Measurements from ENCODE around the gene APBB2. TPM values are rescaled to one million over a fixed set of nuclear protein-coding genes. Genes with fewer than 3 reads are reported as not detected.

APBB2 gene
- polyA plus RNA-seq, 3 donors = 0.15 to 0.33 TPM; not detected in 1

DNA sequence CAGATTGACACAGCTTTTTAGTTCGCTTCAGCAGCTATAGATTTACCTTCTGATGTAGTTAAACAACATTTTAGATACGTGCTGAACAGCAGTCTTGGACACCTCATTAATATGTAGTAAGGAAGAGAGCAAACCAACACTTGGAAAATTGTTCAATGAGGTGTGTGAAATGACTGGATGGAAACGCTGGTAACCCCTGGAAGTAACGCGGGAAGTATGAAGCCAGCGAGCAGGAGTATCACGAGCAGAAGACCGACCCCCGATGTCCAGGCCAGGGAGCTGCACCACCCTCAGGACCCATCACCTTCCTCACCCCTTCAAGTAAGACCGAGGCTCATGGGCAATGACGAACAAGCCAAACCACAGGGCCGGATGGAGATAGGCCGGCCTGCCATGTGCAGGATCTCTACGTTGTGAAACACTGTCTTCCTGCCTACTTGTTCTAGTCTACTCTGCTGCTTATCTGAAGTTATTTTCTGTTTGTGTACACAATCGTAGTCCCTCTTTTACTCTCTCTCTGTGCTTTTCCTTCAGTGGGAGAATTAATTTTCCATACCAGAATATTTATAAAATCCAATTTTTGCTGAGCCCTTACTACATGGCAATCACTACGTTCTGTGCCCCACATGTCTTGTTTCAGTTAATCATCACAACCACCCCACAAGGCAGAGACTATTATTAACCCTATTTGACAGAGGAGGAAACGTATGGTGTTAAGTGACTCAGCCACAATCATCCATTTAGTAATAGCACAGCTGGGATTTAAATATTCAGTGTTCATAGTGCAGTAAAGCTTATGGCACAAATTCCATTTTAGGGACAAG lies 221.7 kb downstream of the APBB2 start:
- H3K27ac ChIP-seq (ENCODE audit: low read depth in 1 of 2, low read length in 2 of 2) = peak overlapping the region; percentile 21 to 83

DNA sequence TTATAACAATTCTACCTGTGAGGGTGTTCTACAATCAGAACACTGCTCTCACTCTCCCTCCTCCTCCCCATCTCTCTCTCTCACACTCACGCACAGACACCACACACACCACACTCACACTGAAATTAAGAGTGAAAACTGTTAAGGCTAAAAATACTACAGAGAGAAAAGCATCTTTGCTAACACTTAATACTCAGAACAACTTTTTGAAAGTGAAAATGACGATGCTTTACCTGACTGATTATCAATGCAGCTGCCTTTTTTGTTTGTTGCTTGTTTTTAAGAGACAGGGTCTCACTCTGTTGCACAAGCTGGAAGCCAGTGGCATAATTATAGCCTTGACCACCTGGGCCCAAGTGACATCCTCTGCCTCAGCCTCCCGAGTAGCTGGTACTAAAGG lies 222.4 kb downstream of the APBB2 start:
- Histone ChIP-seq H3K4me1 (ENCODE audit: control insufficient read depth in 1 of 2, insufficient read depth in 2 of 2, low read length in 2 of 2) (peaks cover 29 to 46% of the 10 kb centered on the region in 2 donors), H3K9ac (ENCODE audit: insufficient read depth, low read length, poor library complexity, severe bottlenecking) (no peak overlapping the region), H3K79me2 (ENCODE audit: insufficient read depth, low read length) (no peaks in the 10 kb centered on the region), H4K20me1 (ENCODE audit: insufficient read depth, low read length) (no peaks in the 10 kb centered on the region), H3K27me3 (ENCODE audit: control insufficient read depth in 2 of 2, insufficient read depth in 2 of 2, low read length in 2 of 2) (no peaks in the 10 kb centered on the region), H2AFZ (ENCODE audit: insufficient read depth, low read depth, low read length, poor library complexity, severe bottlenecking) (peak overlapping the region; percentile 9), H3K36me3 (replicated peaks in 1 of 2; ENCODE audit: control insufficient read depth in 1 of 2, insufficient read depth in 2 of 2, low read length in 2 of 2) (no peaks in the 10 kb centered on the region), H3K4me2 (replicated peaks; ENCODE audit: extremely low read depth, low read length, poor library complexity, severe bottlenecking) (no peak overlapping the region), H3K9me3 (replicated peaks in 1 of 2; ENCODE audit: control insufficient read depth in 1 of 2, insufficient read depth in 1 of 2, low read length in 2 of 2) (no peaks in the 10 kb centered on the region), H3K4me3 (replicated peaks in 1 of 3; ENCODE audit: low read depth in 2 of 3, low read length in 3 of 3) (no peak overlapping the region), H3K27ac (ENCODE audit: low read depth in 1 of 2, low read length in 2 of 2) (peak overlapping the region in 1 of 2 donors; percentile 83)
- TF ChIP-seq, protein P1, sequence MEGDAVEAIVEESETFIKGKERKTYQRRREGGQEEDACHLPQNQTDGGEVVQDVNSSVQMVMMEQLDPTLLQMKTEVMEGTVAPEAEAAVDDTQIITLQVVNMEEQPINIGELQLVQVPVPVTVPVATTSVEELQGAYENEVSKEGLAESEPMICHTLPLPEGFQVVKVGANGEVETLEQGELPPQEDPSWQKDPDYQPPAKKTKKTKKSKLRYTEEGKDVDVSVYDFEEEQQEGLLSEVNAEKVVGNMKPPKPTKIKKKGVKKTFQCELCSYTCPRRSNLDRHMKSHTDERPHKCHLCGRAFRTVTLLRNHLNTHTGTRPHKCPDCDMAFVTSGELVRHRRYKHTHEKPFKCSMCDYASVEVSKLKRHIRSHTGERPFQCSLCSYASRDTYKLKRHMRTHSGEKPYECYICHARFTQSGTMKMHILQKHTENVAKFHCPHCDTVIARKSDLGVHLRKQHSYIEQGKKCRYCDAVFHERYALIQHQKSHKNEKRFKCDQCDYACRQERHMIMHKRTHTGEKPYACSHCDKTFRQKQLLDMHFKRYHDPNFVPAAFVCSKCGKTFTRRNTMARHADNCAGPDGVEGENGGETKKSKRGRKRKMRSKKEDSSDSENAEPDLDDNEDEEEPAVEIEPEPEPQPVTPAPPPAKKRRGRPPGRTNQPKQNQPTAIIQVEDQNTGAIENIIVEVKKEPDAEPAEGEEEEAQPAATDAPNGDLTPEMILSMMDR (IDR thresholded peaks at IDR 0.05) = no peak
- H3K36me3 Mint-ChIP-seq = peaks cover 0 to 7% of the 10 kb centered on the region in 2 donors
- intact Hi-C loops (cut with micrococcal nuclease) = no loop called here
- H3K27me3 Mint-ChIP-seq (ENCODE audit: low read depth in 3 of 3) = peaks cover 0 to 2% (median 2%) of the 10 kb centered on the region in 3 donors
- no CpG with 5 or more reads among the region's 3 CpGs for WGBS (ENCODE audit: insufficient coverage)
- peaks cover 0 to 5% (median 2%) of the 10 kb centered on the region in 7 donors for H3K9me3 Mint-ChIP-seq
- DNase-seq = no peak
- H3K27ac Mint-ChIP-seq = peak overlapping the region in 5 of 7 donors; percentile 30 to 99 (median 96)
- H3K4me3 Mint-ChIP-seq = no peak overlapping the region
- H3K4me1 Mint-ChIP-seq = peaks cover 56% of the 10 kb centered on the region

More for the DNA sequence above, 221.7 kb downstream of the APBB2 start:
- WGBS (ENCODE audit: insufficient coverage) = 49% methylated on average over 9 of the region's 17 CpGs
- peak overlapping the region in 1 of 3 experiments; percentile 31 for H3K4me3 ChIP-seq (replicated peaks in 1 of 3; ENCODE audit: low read depth in 2 of 3, low read length in 3 of 3)
- intact Hi-C loops (cut with micrococcal nuclease) = no loop called here
- H3K79me2 ChIP-seq (ENCODE audit: insufficient read depth, low read length) = no peaks in the 10 kb centered on the region
- H3K27ac Mint-ChIP-seq = peak overlapping the region; percentile 74 to 99 (median 96)
- no peaks in the 10 kb centered on the region for H3K27me3 ChIP-seq (ENCODE audit: control insufficient read depth in 2 of 2, insufficient read depth in 2 of 2, low read length in 2 of 2)
- DNase-seq = peak; percentile 66 to 76 (median 70)
- peaks cover 0 to 7% of the 10 kb centered on the region in 2 donors for H3K36me3 Mint-ChIP-seq
- no peaks in the 10 kb centered on the region for H3K9me3 ChIP-seq (replicated peaks in 1 of 2; ENCODE audit: control insufficient read depth in 1 of 2, insufficient read depth in 1 of 2, low read length in 2 of 2)
- peaks cover 0 to 2% (median under 1%) of the 10 kb centered on the region in 3 donors for H3K27me3 Mint-ChIP-seq (ENCODE audit: low read depth in 3 of 3)
- peak overlapping the region; percentile 53 for H3K4me2 ChIP-seq (replicated peaks; ENCODE audit: extremely low read depth, low read length, poor library complexity, severe bottlenecking)
- H3K4me1 Mint-ChIP-seq = peaks cover 55% of the 10 kb centered on the region
- peak overlapping the region; percentile 47 for H2AFZ ChIP-seq (ENCODE audit: insufficient read depth, low read depth, low read length, poor library complexity, severe bottlenecking)
- H4K20me1 ChIP-seq (ENCODE audit: insufficient read depth, low read length) = no peaks in the 10 kb centered on the region
- TF ChIP-seq, protein P1 (IDR thresholded peaks at IDR 0.05) = no peak
- peaks cover 0 to 8% (median 5%) of the 10 kb centered on the region in 7 donors for H3K9me3 Mint-ChIP-seq
- no peaks in the 10 kb centered on the region for H3K36me3 ChIP-seq (replicated peaks in 1 of 2; ENCODE audit: control insufficient read depth in 1 of 2, insufficient read depth in 2 of 2, low read length in 2 of 2)
- peak overlapping the region; percentile 38 to 65 for H3K4me3 Mint-ChIP-seq
- H3K4me1 ChIP-seq (ENCODE audit: control insufficient read depth in 1 of 2, insufficient read depth in 2 of 2, low read length in 2 of 2) = peaks cover 29 to 41% of the 10 kb centered on the region in 2 donors
- H3K9ac ChIP-seq (ENCODE audit: insufficient read depth, low read length, poor library complexity, severe bottlenecking) = peak overlapping the region; percentile 42
